Thyroid gland (tissue), 4 donors: ENCODE data around the gene ASIC2. TPM values are rescaled to one million over a fixed set of nuclear protein-coding genes. Genes with fewer than 3 reads are reported as not detected.

Experiments used
- DNase-seq, 2 donors: peaks; one replicate each; pipeline ENCODE4 v3.0.0-alpha.2; 2019
- H3K27ac ChIP-seq, 3 donors: fragments of 200-600 bp; sonication (generic); 1 replicate in 2 of 3; 2 replicates in 1 of 3; pipeline ENCODE4 v1.5.1; 2016 to 2019; ENCODE audit warnings: mild to moderate bottlenecking in 1 of 3, moderate library complexity in 1 of 3
- H3K27me3 ChIP-seq: fragments of 200-600 bp; sonication (generic); one replicate; pipeline ENCODE4 v1.5.1; 2019
- H3K36me3 ChIP-seq, 2 donors: fragments of 200-600 bp; sonication (generic); one replicate each; pipeline ENCODE4 v1.5.1; 2016 to 2019
- H3K4me1 ChIP-seq, 2 donors: fragments of 200-600 bp; sonication (generic); one replicate each; pipeline ENCODE4 v1.5.1; 2017 to 2019
- H3K4me3 ChIP-seq, 3 donors: fragments of 200-600 bp; sonication (generic); replicated peaks in 1 of 3; 1 replicate in 2 of 3; 2 replicates in 1 of 3; pipeline ENCODE4 v1.5.1; 2016; ENCODE audit warnings: mild to moderate bottlenecking in 1 of 3
- H3K9me3 ChIP-seq: fragments of 200-600 bp; sonication (generic); one replicate; pipeline ENCODE4 v1.5.1; 2017
- POLR2A ChIP-seq, 2 donors: fragments of 450-650 bp; IDR thresholded peaks; one replicate each; pipeline ENCODE4 v1.6.1; 2017; ENCODE audit warnings: antibody characterized with exemption in 2 of 2, mild to moderate bottlenecking in 2 of 2, moderate library complexity in 1 of 2
- WGBS, 2 donors: methylation state at CpG; one replicate each; pipeline ENCODE4 v1.1.5; 2017; 5-methylcytosine and 5-hydroxymethylcytosine counted together
- intact Hi-C: fragments of 100-400 bp; cut with DNase I; formaldehyde crosslinking; loops from one replicate; pipeline ENCODE4 v1.15.1; 2023
- total RNA-seq, 4 donors: library from RNA; depleted of rRNA; stranded (reverse); fragments of >200 nt; gene quantifications; one replicate each; pipeline ENCODE4 v1.2.3, GENCODE V29; 2016
- TF ChIP-seq, protein P1 (sequence below), 6 experiments: fragments of 200-600 bp in 3 of 6; fragments of 450-650 bp in 3 of 6; sonication (generic) in 3 of 6; IDR thresholded peaks; one replicate each; pipeline ENCODE4 v1.5.1; 2016 to 2019; ENCODE audit warnings: antibody characterized with exemption in 6 of 6, mild to moderate bottlenecking in 2 of 6, inconsistent platforms in 1 of 6, moderate library complexity in 1 of 6

The ASIC2 gene
- total RNA-seq, 4 donors from 2014 or later, result not detected

DNA sequence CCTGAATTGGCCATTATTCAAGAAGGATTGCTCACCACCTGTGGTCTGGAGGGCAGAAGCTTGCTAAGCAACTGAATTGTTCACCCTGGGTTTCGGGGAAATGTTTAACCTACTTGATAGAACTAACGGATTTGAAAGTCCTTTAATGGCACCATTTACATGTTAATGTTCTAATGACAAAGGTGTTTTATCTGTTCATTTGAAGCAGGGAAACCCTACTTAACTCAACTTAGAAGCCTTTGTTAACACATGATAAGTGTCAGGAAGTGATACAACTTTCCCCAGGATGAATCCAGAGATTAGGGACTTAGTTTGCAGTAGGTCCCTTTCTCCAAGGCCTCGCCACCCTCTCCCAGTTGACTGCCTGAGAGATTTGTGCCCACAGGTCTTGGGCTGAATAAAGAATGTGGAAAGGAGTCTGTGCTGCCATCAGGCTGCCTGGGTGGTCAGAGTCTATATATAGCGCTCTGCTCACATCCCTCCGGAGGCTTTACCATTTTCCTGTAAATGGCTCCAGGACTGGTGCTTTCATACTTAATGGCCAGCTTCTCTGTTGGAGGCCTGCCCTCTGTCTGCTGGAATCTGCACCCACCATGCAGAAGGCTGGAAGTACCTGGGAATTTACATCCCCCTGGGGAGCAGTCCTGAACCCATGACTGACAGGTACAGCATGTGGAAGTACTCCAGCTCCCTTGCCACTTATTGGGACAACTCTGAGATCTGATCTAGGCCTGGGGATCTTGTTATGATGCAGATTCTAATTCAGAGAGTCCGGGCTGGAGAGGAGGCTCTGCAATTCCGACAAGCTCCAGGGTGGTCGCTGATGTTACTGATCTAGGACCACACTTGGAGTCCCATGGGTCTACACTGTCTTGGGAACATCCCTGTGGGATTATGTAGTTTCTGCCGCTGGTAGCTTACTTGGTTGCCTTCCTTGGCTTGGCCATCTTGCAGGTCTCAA lies 99.9 kb downstream of the ASIC2 start:
- no peak for TF ChIP-seq POLR2A (IDR thresholded peaks at IDR 0.05)
- TF ChIP-seq, protein P1, sequence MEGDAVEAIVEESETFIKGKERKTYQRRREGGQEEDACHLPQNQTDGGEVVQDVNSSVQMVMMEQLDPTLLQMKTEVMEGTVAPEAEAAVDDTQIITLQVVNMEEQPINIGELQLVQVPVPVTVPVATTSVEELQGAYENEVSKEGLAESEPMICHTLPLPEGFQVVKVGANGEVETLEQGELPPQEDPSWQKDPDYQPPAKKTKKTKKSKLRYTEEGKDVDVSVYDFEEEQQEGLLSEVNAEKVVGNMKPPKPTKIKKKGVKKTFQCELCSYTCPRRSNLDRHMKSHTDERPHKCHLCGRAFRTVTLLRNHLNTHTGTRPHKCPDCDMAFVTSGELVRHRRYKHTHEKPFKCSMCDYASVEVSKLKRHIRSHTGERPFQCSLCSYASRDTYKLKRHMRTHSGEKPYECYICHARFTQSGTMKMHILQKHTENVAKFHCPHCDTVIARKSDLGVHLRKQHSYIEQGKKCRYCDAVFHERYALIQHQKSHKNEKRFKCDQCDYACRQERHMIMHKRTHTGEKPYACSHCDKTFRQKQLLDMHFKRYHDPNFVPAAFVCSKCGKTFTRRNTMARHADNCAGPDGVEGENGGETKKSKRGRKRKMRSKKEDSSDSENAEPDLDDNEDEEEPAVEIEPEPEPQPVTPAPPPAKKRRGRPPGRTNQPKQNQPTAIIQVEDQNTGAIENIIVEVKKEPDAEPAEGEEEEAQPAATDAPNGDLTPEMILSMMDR (IDR thresholded peaks at IDR 0.05), result no peak
- H3K27me3 ChIP-seq, result no peaks in the 10 kb centered on the region
- WGBS, 2 donors, result 56 to 64% methylated on average over 9 of the region's 9 CpGs
- H3K27ac ChIP-seq, result no peak overlapping the region
- H3K4me1 ChIP-seq, result no peaks in the 10 kb centered on the region
- DNase-seq, result no peak
- no peaks in the 10 kb centered on the region for H3K9me3 ChIP-seq
- no peaks in the 10 kb centered on the region for H3K36me3 ChIP-seq
- H3K4me3 ChIP-seq, result no peak overlapping the region
- intact Hi-C loops, result no loop called here

- no peak for TF ChIP-seq POLR2A (IDR thresholded peaks at IDR 0.05)
- TF ChIP-seq, protein P1 (IDR thresholded peaks at IDR 0.05), result no peak
- Histone ChIP-seq H3K4me1 (no peaks in the 10 kb centered on the region), H3K27ac (no peak overlapping the region), H3K36me3 (no peaks in the 10 kb centered on the region), H3K9me3 (no peaks in the 10 kb centered on the region), H3K27me3 (no peaks in the 10 kb centered on the region), H3K4me3 (no peak overlapping the region)
- WGBS, 2 donors, result 69 to 77% methylated on average over 4 of the region's 4 CpGs
- intact Hi-C loops, result no loop called here
- no peak for DNase-seq
Measured at GRCh38 chr17:33183487-33184026, 109.5 kb downstream of the ASIC2 start.

GRCh38 chr17:33179151-33179550 lies 113.9 kb downstream of the ASIC2 start:
- H3K27me3 ChIP-seq, result no peaks in the 10 kb centered on the region
- no peaks in the 10 kb centered on the region for H3K9me3 ChIP-seq

DNA sequence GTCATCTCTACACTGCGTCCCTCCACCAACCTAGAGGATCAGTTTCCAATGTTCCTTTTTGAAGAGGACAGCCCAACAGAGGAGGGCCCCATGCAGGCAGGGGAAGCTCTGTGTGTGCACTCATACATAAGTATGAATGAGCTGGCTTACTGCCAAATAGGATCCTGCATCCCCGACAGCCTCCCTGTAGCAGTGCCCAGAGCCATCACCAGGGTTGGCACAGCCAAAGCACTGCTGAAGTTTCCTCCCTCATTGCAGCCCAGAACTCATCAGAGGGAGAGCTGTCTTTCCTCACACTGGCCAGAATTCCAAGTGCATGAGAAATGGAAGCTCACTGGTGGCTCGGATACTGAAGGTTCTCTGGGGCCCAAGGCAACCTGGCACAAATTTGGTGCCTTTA lies 114.4 kb downstream of the ASIC2 start:
- no peak overlapping the region for H3K4me3 ChIP-seq
- intact Hi-C loops, result no loop called here
- H3K27me3 ChIP-seq, result no peaks in the 10 kb centered on the region
- DNase-seq, result no peak
- WGBS, 2 donors, result 67 to 78% methylated on average over 3 of the region's 3 CpGs
- no peaks in the 10 kb centered on the region for H3K9me3 ChIP-seq
- H3K36me3 ChIP-seq, result no peaks in the 10 kb centered on the region
- peaks cover 0 to 2% of the 10 kb centered on the region in 2 donors for H3K4me1 ChIP-seq
- H3K27ac ChIP-seq, result no peak overlapping the region
- TF ChIP-seq POLR2A (IDR thresholded peaks at IDR 0.05), result no peak
- TF ChIP-seq, protein P1 (IDR thresholded peaks at IDR 0.05), result no peak

More at GRCh38 chr17:33179151-33179550, 113.9 kb downstream of the ASIC2 start:
- no peak for TF ChIP-seq POLR2A (IDR thresholded peaks at IDR 0.05)
- TF ChIP-seq, protein P1 (IDR thresholded peaks at IDR 0.05), result no peak
- intact Hi-C loops, result no loop called here
- Histone ChIP-seq H3K4me3 (no peak overlapping the region), H3K4me1 (no peaks in the 10 kb centered on the region), H3K27ac (no peak overlapping the region), H3K36me3 (no peaks in the 10 kb centered on the region)
- DNase-seq, result no peak
- WGBS, 2 donors, result 65 to 71% methylated on average over 4 of the region's 4 CpGs

- intact Hi-C loops, result no loop called here
- WGBS, 2 donors, result 43 to 47% methylated on average over 8 of the region's 8 CpGs
Measured at GRCh38 chr17:33175562-33175961, 117.5 kb downstream of the ASIC2 start.

More at GRCh38 chr17:33175562-33175961, 117.5 kb downstream of the ASIC2 start:
- no peak overlapping the region for H3K4me3 ChIP-seq
- H3K27me3 ChIP-seq, result no peaks in the 10 kb centered on the region
- no peak for DNase-seq
- no peaks in the 10 kb centered on the region for H3K36me3 ChIP-seq
- H3K27ac ChIP-seq, result no peak overlapping the region
- H3K9me3 ChIP-seq, result no peaks in the 10 kb centered on the region
- peaks cover 7 to 12% of the 10 kb centered on the region in 2 donors for H3K4me1 ChIP-seq
- TF ChIP-seq, protein P1 (IDR thresholded peaks at IDR 0.05), result no peak
- no peak for TF ChIP-seq POLR2A (IDR thresholded peaks at IDR 0.05)
